K562 (cell line): ENCODE measurements around the gene ZNF763. TPM values are rescaled to one million over a fixed set of nuclear protein-coding genes. Genes with fewer than 3 reads are reported as not detected.
A peak's percentile ranks its signal among the peaks of the same experiment; 100 is the strongest.

Experiments used
- CHCHD3 ChIP-seq: fragments of 250-450 bp; sonication (Bioruptor Pico); IDR thresholded peaks from 2 replicates; pipeline ENCODE4 v2.1.2; 2022; ENCODE audit warnings: mild to moderate bottlenecking
- EHMT2 ChIP-seq: fragments of 450-650 bp; IDR thresholded peaks from 2 replicates; pipeline ENCODE4 v1.6.1; 2018; ENCODE audit warnings: antibody characterized with exemption
- FIP1L1 ChIP-seq: fragments of 200-400 bp; formaldehyde crosslinking; IDR thresholded peaks from 2 replicates; pipeline ENCODE4 v1.6.1; 2018; ENCODE audit warnings: mild to moderate bottlenecking, low read depth, low read length; ENCODE audit not compliant: poor library complexity, severe bottlenecking
- RBM22 ChIP-seq: fragments of 200-400 bp; formaldehyde crosslinking; IDR thresholded peaks from 2 replicates; pipeline ENCODE4 v1.6.1; 2018; ENCODE audit warnings: low read length, low read depth; ENCODE audit not compliant: poor library complexity, severe bottlenecking
- RHOXF2B ChIP-seq: fragments of 250-450 bp; sonication (Bioruptor Pico); conservative IDR thresholded peaks from 2 replicates; pipeline ENCODE4 v1.5.1; 2021
- TEAD4 ChIP-seq, 2 experiments: sonication (generic) in 1 of 2; formaldehyde crosslinking in 1 of 2; IDR thresholded peaks; 2 replicates each; pipeline versions ENCODE4 v1.6.1 to v1.8.0; 2012 to 2022; ENCODE audit warnings: borderline replicate concordance in 1 of 2, inconsistent platforms in 1 of 2, low read length in 1 of 2, mild to moderate bottlenecking in 1 of 2, missing genetic modification reagents in 1 of 2
- TGIF2 ChIP-seq: sonication (generic); formaldehyde crosslinking; IDR thresholded peaks from 2 replicates; pipeline ENCODE4 v1.8.1; 2022; ENCODE audit warnings: mild to moderate bottlenecking, missing genetic modification reagents, moderate library complexity
- ZKSCAN1 ChIP-seq: fragments of 150-350 bp; IDR thresholded peaks from 2 replicates; pipeline ENCODE4 v1.6.1; 2016; ENCODE audit warnings: low read depth, low read length
- ZNF561 ChIP-seq: fragments of 450-650 bp; formaldehyde crosslinking; conservative IDR thresholded peaks from 2 replicates; pipeline ENCODE4 v1.4.0; 2020; ENCODE audit warnings: mild to moderate bottlenecking, moderate library complexity
- ZNF586 ChIP-seq: fragments of 450-650 bp; formaldehyde crosslinking; conservative IDR thresholded peaks from 2 replicates; pipeline ENCODE4 v1.4.0; 2020; ENCODE audit warnings: mild to moderate bottlenecking, moderate library complexity
- ZNF76 ChIP-seq: fragments of 250-450 bp; sonication (Bioruptor Pico); IDR thresholded peaks from 2 replicates; pipeline ENCODE4 v1.4.0; 2020; ENCODE audit warnings: mild to moderate bottlenecking, moderate library complexity, borderline replicate concordance
- ZNF764 ChIP-seq: fragments of 250-450 bp; sonication (Bioruptor Pico); IDR thresholded peaks from 2 replicates; pipeline ENCODE4 v1.4.0; 2020; ENCODE audit warnings: low read depth, mild to moderate bottlenecking, moderate library complexity
- polyA plus RNA-seq, 8 experiments: library from polyadenylated mRNA; depleted of rRNA in 4 of 8; stranded (reverse) in 5 of 8; unstranded in 3 of 8; fragments of >200 nt; fragmentation: Nextera tagmentation in 2 of 8; fragmentation: Illumina TruSeq in 1 of 8; extraction: Ambion mirVana in 2 of 8; extraction: Trizol in 1 of 8; gene quantifications; 2 replicates each; pipeline versions ENCODE4 v1.2.1 to v1.2.3, GENCODE V29; 2011 to 2014; ENCODE audit warnings: inconsistent platforms in 1 of 8, missing spikeins in 1 of 8
- total RNA-seq, 7 experiments: library from RNA; depleted of rRNA in 6 of 7; stranded (reverse); fragments of >200 nt in 6 of 7; fragmentation: Illumina TruSeq in 2 of 7; extraction: Trizol in 2 of 7; gene quantifications; 2 replicates each; pipeline versions ENCODE4 v1.2.1 to v1.2.3, GENCODE V29; 2011 to 2021; ENCODE audit warnings: low replicate concordance in 1 of 7
- TF ChIP-seq, protein P1 (sequence below): sonication (generic); formaldehyde crosslinking; IDR thresholded peaks from 2 replicates; pipeline ENCODE4 v1.8.1; 2023; ENCODE audit warnings: mild to moderate bottlenecking, missing genetic modification reagents
- TF ChIP-seq, protein P2 (sequence below): fragments of 450-650 bp; formaldehyde crosslinking; IDR thresholded peaks from 2 replicates; pipeline ENCODE4 v1.4.0; 2020; ENCODE audit warnings: mild to moderate bottlenecking, mixed read lengths
- TF ChIP-seq, protein P3 (sequence below): conservative IDR thresholded peaks from 2 replicates; pipeline ENCODE4 v1.6.1; 2011; ENCODE audit warnings: low read depth, mild to moderate bottlenecking, low read length; ENCODE audit not compliant: control insufficient read depth
- TF ChIP-seq, protein P4 (sequence below): sonication (generic); formaldehyde crosslinking; IDR thresholded peaks from 2 replicates; pipeline ENCODE4 v1.8.1; 2023; ENCODE audit warnings: mild to moderate bottlenecking, missing genetic modification reagents, moderate library complexity
- TF ChIP-seq, protein P5 (sequence below): fragments of 150-350 bp; conservative IDR thresholded peaks from 2 replicates; pipeline ENCODE4 v1.6.1; 2014; ENCODE audit warnings: low read length

ZNF763 gene
- total and polyA plus RNA-seq, 9 of the 15 experiments (the other 6 are each of a cell fraction or from before 2014, with no cell fraction given), result 0.08 to 0.28 (median 0.16) TPM; not detected in 3

DNA sequence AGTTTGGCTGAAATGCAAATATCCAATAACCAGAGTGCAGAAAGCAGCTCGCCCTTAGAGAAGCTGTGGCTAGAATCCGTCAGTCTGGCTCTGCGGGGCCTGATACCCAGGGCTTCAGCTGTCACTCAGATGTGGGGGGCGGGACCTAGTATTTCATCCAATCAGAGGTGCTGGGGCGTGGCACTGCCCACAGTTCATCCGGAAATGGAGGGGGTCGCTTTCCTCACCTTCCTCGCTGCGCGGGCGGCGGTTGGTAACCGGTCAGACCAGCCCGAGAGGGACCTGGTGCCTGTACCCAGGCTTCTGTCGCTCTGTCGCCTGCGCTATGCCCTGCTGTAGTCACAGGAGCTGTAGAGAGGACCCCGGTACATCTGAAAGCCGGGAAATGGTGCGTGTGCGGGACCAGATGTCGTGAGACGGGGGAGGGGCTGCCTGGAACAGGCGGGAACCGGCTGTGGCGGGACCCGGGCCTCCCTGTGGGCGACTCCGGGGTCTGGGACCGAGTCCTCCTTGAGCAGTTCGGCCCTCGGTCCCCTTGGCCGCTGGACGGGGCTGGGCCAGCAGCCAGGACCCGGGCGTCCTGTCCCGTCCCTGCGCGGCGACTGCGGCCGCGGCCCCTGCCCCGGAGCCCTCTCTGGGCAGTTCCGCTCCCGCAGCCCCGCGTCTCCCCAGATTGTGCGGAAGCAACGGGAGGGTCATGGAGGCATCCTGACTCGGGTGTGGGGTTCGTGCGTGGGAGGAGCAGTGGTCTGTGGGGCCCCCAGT is 39.8 kb upstream of the ZNF763 start, which contains the start of gene ZNF700 (continued):
- TF ChIP-seq TEAD4 (IDR thresholded peaks at IDR 0.05; ENCODE audit: low read length) (no peak), TEAD4 (CRISPR knock-in tag; IDR thresholded peaks at IDR 0.05; ENCODE audit: borderline replicate concordance) (no peak), EHMT2 (no peak), TGIF2 (CRISPR knock-in tag) (no peak; the same call in 1 of the 2 replicates), ZNF561 (no peak), ZKSCAN1 (no peak), ZNF76 (CRISPR knock-in tag) (no peak), RBM22 (peak; percentile 48), ZNF764 (CRISPR knock-in tag) (no peak), FIP1L1 (no peak), ZNF586 (CRISPR knock-in tag) (no peak), RHOXF2B (no peak), CHCHD3 (CRISPR knock-in tag) (0 out of 2 replicates have a peak, but pooled peaks have one; percentile 5)
- TF ChIP-seq, protein P1, sequence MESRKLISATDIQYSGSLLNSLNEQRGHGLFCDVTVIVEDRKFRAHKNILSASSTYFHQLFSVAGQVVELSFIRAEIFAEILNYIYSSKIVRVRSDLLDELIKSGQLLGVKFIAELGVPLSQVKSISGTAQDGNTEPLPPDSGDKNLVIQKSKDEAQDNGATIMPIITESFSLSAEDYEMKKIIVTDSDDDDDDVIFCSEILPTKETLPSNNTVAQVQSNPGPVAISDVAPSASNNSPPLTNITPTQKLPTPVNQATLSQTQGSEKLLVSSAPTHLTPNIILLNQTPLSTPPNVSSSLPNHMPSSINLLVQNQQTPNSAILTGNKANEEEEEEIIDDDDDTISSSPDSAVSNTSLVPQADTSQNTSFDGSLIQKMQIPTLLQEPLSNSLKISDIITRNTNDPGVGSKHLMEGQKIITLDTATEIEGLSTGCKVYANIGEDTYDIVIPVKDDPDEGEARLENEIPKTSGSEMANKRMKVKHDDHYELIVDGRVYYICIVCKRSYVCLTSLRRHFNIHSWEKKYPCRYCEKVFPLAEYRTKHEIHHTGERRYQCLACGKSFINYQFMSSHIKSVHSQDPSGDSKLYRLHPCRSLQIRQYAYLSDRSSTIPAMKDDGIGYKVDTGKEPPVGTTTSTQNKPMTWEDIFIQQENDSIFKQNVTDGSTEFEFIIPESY (CRISPR knock-in tag), result no peak
- TF ChIP-seq, protein P2, sequence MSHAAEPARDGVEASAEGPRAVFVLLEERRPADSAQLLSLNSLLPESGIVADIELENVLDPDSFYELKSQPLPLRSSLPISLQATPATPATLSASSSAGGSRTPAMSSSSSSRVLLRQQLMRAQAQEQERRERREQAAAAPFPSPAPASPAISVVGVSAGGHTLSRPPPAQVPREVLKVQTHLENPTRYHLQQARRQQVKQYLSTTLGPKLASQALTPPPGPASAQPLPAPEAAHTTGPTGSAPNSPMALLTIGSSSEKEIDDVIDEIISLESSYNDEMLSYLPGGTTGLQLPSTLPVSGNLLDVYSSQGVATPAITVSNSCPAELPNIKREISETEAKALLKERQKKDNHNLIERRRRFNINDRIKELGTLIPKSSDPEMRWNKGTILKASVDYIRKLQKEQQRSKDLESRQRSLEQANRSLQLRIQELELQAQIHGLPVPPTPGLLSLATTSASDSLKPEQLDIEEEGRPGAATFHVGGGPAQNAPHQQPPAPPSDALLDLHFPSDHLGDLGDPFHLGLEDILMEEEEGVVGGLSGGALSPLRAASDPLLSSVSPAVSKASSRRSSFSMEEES, result no peak
- TF ChIP-seq, protein P3, sequence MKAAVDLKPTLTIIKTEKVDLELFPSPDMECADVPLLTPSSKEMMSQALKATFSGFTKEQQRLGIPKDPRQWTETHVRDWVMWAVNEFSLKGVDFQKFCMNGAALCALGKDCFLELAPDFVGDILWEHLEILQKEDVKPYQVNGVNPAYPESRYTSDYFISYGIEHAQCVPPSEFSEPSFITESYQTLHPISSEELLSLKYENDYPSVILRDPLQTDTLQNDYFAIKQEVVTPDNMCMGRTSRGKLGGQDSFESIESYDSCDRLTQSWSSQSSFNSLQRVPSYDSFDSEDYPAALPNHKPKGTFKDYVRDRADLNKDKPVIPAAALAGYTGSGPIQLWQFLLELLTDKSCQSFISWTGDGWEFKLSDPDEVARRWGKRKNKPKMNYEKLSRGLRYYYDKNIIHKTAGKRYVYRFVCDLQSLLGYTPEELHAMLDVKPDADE, result peak; percentile 60
- TF ChIP-seq, protein P4, sequence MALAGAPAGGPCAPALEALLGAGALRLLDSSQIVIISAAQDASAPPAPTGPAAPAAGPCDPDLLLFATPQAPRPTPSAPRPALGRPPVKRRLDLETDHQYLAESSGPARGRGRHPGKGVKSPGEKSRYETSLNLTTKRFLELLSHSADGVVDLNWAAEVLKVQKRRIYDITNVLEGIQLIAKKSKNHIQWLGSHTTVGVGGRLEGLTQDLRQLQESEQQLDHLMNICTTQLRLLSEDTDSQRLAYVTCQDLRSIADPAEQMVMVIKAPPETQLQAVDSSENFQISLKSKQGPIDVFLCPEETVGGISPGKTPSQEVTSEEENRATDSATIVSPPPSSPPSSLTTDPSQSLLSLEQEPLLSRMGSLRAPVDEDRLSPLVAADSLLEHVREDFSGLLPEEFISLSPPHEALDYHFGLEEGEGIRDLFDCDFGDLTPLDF (CRISPR knock-in tag), result peak; percentile 70; the same call in 1 of the 2 replicates
- TF ChIP-seq, protein P5, sequence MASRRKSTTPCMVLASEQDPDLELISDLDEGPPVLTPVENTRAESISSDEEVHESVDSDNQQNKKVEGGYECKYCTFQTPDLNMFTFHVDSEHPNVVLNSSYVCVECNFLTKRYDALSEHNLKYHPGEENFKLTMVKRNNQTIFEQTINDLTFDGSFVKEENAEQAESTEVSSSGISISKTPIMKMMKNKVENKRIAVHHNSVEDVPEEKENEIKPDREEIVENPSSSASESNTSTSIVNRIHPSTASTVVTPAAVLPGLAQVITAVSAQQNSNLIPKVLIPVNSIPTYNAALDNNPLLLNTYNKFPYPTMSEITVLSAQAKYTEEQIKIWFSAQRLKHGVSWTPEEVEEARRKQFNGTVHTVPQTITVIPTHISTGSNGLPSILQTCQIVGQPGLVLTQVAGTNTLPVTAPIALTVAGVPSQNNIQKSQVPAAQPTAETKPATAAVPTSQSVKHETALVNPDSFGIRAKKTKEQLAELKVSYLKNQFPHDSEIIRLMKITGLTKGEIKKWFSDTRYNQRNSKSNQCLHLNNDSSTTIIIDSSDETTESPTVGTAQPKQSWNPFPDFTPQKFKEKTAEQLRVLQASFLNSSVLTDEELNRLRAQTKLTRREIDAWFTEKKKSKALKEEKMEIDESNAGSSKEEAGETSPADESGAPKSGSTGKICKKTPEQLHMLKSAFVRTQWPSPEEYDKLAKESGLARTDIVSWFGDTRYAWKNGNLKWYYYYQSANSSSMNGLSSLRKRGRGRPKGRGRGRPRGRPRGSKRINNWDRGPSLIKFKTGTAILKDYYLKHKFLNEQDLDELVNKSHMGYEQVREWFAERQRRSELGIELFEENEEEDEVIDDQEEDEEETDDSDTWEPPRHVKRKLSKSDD, result no peak
